Measurements from ENCODE around the gene FAM167B. TPM values are rescaled to one million over a fixed set of nuclear protein-coding genes. Genes with fewer than 3 reads are reported as not detected.
"Not testable (repeated sequence)": the region's sequence is repeated elsewhere in the genome, so short reads cannot be mapped to it uniquely, and the experiment has no call there.

FAM167B gene
- total RNA-seq, 1 experiment from 2014 or later: 1.5 TPM

GRCh38 chr1:32276032-32276782, 29.2 kb downstream of the FAM167B start:
- no peak overlapping the region for H3K9ac ChIP-seq (ENCODE audit: extremely low read depth, insufficient read length, low read length)
- H3K23ac ChIP-seq (ENCODE audit: insufficient read length, low read depth, low read length): no peak overlapping the region
- no peaks in the 10 kb centered on the region for H3K27me3 Mint-ChIP-seq (ENCODE audit: low read depth)
- no peaks in the 10 kb centered on the region for H3K27me3 ChIP-seq (ENCODE audit: insufficient read depth, low read length)
- H3K9me3 Mint-ChIP-seq: no peaks in the 10 kb centered on the region
- DNase-seq: no peak
- H2BK5ac ChIP-seq (ENCODE audit: insufficient read length, low read length): no peak overlapping the region
- no peak overlapping the region for H4K5ac ChIP-seq (ENCODE audit: insufficient read length, low read depth, low read length)
- no CpG with 5 or more reads among the region's 30 CpGs for WGBS (ENCODE audit: extremely low coverage, insufficient read length, low lambda C conversion rate)
- H2BK12ac ChIP-seq (ENCODE audit: insufficient read length, low read depth, low read length): no peak overlapping the region
- H3K27ac ChIP-seq (ENCODE audit: insufficient read length, low read depth, low read length): no peak overlapping the region
- H2AFZ ChIP-seq (ENCODE audit: low read length): no peak overlapping the region
- H4K91ac ChIP-seq (ENCODE audit: insufficient read length, low read depth, low read length): no peak overlapping the region
- H3K79me2 ChIP-seq (ENCODE audit: insufficient read depth, low read length): no peaks in the 10 kb centered on the region
- no peaks in the 10 kb centered on the region for H4K20me1 ChIP-seq (ENCODE audit: control insufficient read depth, insufficient read depth, insufficient read length)
- H2AK5ac ChIP-seq (ENCODE audit: insufficient read length, low read length): no peak overlapping the region
- H2BK20ac ChIP-seq (ENCODE audit: low read depth, low read length, poor library complexity, severe bottlenecking): no peak overlapping the region
- peaks cover 17 to 25% (median 17%) of the 10 kb centered on the region in 3 experiments; a peak in 6 of 7 replicates for H3K36me3 Mint-ChIP-seq (ENCODE audit: insufficient read depth in 1 of 3, low read depth in 3 of 3)
- H3K4me1 Mint-ChIP-seq: peaks cover 31 to 42% of the 10 kb centered on the region in 2 experiments
- no peak for TF ChIP-seq CTCF (conservative IDR thresholded peaks at IDR 0.05)
- no peak overlapping the region for H2BK120ac ChIP-seq (ENCODE audit: low read depth, low read length, poor library complexity, severe bottlenecking)
- no peak overlapping the region; a peak in 1 of 7 replicates for H3K27ac Mint-ChIP-seq
- H3K79me1 ChIP-seq (ENCODE audit: insufficient read depth, low read depth, low read length, poor library complexity, severe bottlenecking): no peaks in the 10 kb centered on the region
- H3K4me2 ChIP-seq (ENCODE audit: insufficient read depth, insufficient read length, low read length): peak overlapping the region; percentile 71
- no peak overlapping the region for H4K8ac ChIP-seq (replicated peaks; ENCODE audit: insufficient read length, low read depth, low read length)
- H2BK15ac ChIP-seq (ENCODE audit: low read depth, low read length): no peak overlapping the region
- H3K18ac ChIP-seq (ENCODE audit: insufficient read length, low read depth, low read length): no peak overlapping the region
- peaks cover 12% of the 10 kb centered on the region for H3K23me2 ChIP-seq (ENCODE audit: insufficient read length, low read depth, low read length, poor library complexity, severe bottlenecking)
- no peak overlapping the region for H3K14ac ChIP-seq (ENCODE audit: insufficient read depth, low read length)
- peaks cover 6% of the 10 kb centered on the region; the same call in 1 of the 2 replicates for H3K4me1 ChIP-seq (ENCODE audit: insufficient read depth, low read length)
- no peak overlapping the region for H3T11ph ChIP-seq (ENCODE audit: low read length)
- peak overlapping the region in 1 of 2 experiments; percentile 54; a peak in 1 of 5 replicates for H3K4me3 Mint-ChIP-seq
- H3K9me3 ChIP-seq (ENCODE audit: control insufficient read depth, low read depth, low read length): no peaks in the 10 kb centered on the region
- no peak overlapping the region for H3K4ac ChIP-seq (ENCODE audit: low read depth, low read length)
- H3K56ac ChIP-seq (ENCODE audit: insufficient read length, low read depth, low read length): no peak overlapping the region

- not testable (repeated sequence) for H3K9ac ChIP-seq (ENCODE audit: extremely low read depth, insufficient read length, low read length); H3K27ac Mint-ChIP-seq; H4K5ac ChIP-seq (ENCODE audit: insufficient read length, low read depth, low read length); H4K8ac ChIP-seq (replicated peaks; ENCODE audit: insufficient read length, low read depth, low read length); H2BK12ac ChIP-seq (ENCODE audit: insufficient read length, low read depth, low read length); H2BK15ac ChIP-seq (ENCODE audit: low read depth, low read length); H3K27me3 Mint-ChIP-seq (ENCODE audit: low read depth); H4K91ac ChIP-seq (ENCODE audit: insufficient read length, low read depth, low read length); H2BK120ac ChIP-seq (ENCODE audit: low read depth, low read length, poor library complexity, severe bottlenecking); H3K18ac ChIP-seq (ENCODE audit: insufficient read length, low read depth, low read length); H3K4me1 Mint-ChIP-seq; H3K79me1 ChIP-seq (ENCODE audit: insufficient read depth, low read depth, low read length, poor library complexity, severe bottlenecking); H3K4ac ChIP-seq (ENCODE audit: low read depth, low read length); H2BK5ac ChIP-seq (ENCODE audit: insufficient read length, low read length); H2BK20ac ChIP-seq (ENCODE audit: low read depth, low read length, poor library complexity, severe bottlenecking); H3K23ac ChIP-seq (ENCODE audit: insufficient read length, low read depth, low read length); H3K27ac ChIP-seq (ENCODE audit: insufficient read length, low read depth, low read length); H2AFZ ChIP-seq (ENCODE audit: low read length); DNase-seq; H3K4me1 ChIP-seq (ENCODE audit: insufficient read depth, low read length); H4K20me1 ChIP-seq (ENCODE audit: control insufficient read depth, insufficient read depth, insufficient read length); H3K9me3 ChIP-seq (ENCODE audit: control insufficient read depth, low read depth, low read length); H3K9me3 Mint-ChIP-seq; H3K27me3 ChIP-seq (ENCODE audit: insufficient read depth, low read length); H3K56ac ChIP-seq (ENCODE audit: insufficient read length, low read depth, low read length); H3K4me3 Mint-ChIP-seq; H3K14ac ChIP-seq (ENCODE audit: insufficient read depth, low read length); H3K79me2 ChIP-seq (ENCODE audit: insufficient read depth, low read length); H3K23me2 ChIP-seq (ENCODE audit: insufficient read length, low read depth, low read length, poor library complexity, severe bottlenecking); H3T11ph ChIP-seq (ENCODE audit: low read length); H2AK5ac ChIP-seq (ENCODE audit: insufficient read length, low read length); H3K4me2 ChIP-seq (ENCODE audit: insufficient read depth, insufficient read length, low read length)
- H3K36me3 Mint-ChIP-seq (ENCODE audit: insufficient read depth in 1 of 3, low read depth in 3 of 3): peaks cover 7 to 16% (median 9%) of the 10 kb centered on the region in 3 experiments; a peak in 5 of 7 replicates
- WGBS (ENCODE audit: extremely low coverage, insufficient read length, low lambda C conversion rate): no CpG with 5 or more reads among the region's 8 CpGs
Measured at GRCh38 chr1:32284777-32285176, 37.8 kb downstream of the FAM167B start.

All from H9 (cell line).